T-helper 17 cell (primary cell): ENCODE data around the gene COL4A2. TPM values are rescaled to one million over a fixed set of nuclear protein-coding genes. Genes with fewer than 3 reads are reported as not detected.

Experiments used
- ATAC-seq: fragments of 150-1000 bp; cut with Tn5 transposase; 2 replicates; pipeline ENCODE4 v1.10.0; 2021; ENCODE audit warnings: mild to moderate bottlenecking, moderate library complexity
- DNase-seq, 3 donors: peaks; one replicate each; pipeline versions ENCODE4 v3.0.0 to v3.0.0-alpha.2; 2020 to 2021
- H3K9me3 ChIP-seq: one replicate; pipeline ENCODE4 v1.7.0; 2013; ENCODE audit warnings: low read length, mild to moderate bottlenecking; ENCODE audit not compliant: control insufficient read depth, poor library complexity, severe bottlenecking
- H3K27ac Mint-ChIP-seq: one replicate; pipeline ENCODE4 v1.8.0; 2022; ENCODE audit warnings: mild to moderate bottlenecking, moderate library complexity, mixed read lengths
- H3K27me3 Mint-ChIP-seq: one replicate; pipeline ENCODE4 v1.8.0; 2022; ENCODE audit warnings: mixed read lengths
- H3K36me3 Mint-ChIP-seq: one replicate; pipeline ENCODE4 v1.8.0; 2022; ENCODE audit warnings: low read depth, mixed read lengths
- H3K4me1 Mint-ChIP-seq: one replicate; pipeline ENCODE4 v1.8.0; 2022; ENCODE audit warnings: mild to moderate bottlenecking, mixed read lengths
- H3K4me3 Mint-ChIP-seq: one replicate; pipeline ENCODE4 v1.8.0; 2022; ENCODE audit warnings: mild to moderate bottlenecking, moderate library complexity, mixed read lengths
- total RNA-seq, 4 donors: library from RNA in 2 of 4; stranded (reverse) in 2 of 4; gene quantifications; one replicate each; pipeline ENCODE4 v1.2.3 and lab custom pipeline; 2022 to 2026

Gene COL4A2
- total RNA-seq, 2 donors from 2014 or later: 0.07 to 1.9 TPM

DNA sequence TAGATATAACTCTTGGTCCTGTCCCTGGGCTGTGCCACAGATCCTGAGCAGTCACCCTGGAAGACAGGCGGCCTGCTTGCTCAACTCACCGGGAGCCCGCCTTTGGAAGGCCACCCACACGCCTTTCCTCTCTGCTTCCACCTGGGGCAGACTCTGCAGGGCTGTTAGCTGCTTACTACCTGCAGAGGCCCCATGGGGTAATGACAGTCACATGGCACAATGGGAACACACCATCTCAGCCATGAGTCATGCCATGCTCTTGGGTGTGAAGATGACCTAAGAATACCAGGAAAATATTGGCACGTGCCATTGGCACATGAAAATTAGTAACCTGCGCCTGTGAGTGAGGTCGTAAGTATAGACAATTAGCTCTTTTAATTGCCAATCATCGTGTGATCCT, 108.6 kb downstream of the COL4A2 start:
- no peak overlapping the region for H3K4me3 Mint-ChIP-seq

DNA sequence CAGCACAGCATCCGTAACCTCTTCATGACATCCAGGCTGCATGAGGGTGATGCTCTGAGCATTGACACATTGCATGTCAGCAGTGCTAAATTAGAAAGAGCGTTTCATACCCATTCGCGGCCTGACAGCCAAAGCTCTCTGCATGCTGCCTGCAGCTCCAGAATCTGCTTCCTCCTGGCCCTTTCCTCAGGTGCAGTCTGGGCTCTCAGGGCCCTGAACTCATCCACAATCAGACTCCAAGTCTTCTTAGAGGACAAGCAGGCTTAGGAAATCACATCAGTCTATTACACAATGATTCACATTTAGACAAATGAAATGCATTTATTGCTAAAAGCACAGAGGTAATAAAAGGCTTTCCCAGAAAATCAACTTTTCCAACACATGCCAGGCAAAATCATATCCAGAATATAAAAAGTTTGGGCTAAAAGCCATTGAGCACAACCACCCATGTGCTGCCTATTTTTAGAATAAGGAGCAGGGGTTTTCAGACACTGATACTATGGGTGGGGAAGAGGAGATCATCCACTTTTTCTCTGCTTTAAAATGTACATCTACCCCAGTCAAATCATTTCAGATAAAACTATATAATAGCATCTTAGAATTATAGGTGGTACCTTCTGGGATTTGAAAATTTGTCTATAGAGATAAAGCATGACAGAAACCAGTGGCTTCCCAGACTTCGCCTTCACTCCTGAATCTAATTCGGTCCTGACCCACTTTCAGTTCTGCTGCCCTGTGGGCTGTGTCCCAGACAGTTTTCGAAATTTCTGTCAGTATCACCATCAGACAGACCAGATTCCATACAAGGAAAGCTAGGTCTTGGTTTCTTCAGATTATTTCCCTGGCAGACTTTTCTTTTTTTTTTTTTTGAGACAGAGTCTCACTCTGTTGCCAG, 109.3 kb downstream of the COL4A2 start:
- Mint-ChIP-seq H3K36me3 (peaks cover 5% of the 10 kb centered on the region), H3K27me3 (peaks cover 92% of the 10 kb centered on the region), H3K27ac (no peak overlapping the region), H3K4me1 (peaks cover 12% of the 10 kb centered on the region), H3K4me3 (no peak overlapping the region)
- DNase-seq (no peak), ATAC-seq (no peak)
- H3K9me3 ChIP-seq: no peaks in the 10 kb centered on the region

More for the DNA sequence above, 108.6 kb downstream of the COL4A2 start:
- H3K36me3 Mint-ChIP-seq: peaks cover 5% of the 10 kb centered on the region
- ATAC-seq (no peak), DNase-seq (no peak)
- H3K4me1 Mint-ChIP-seq: peaks cover 9% of the 10 kb centered on the region
- H3K9me3 ChIP-seq: no peaks in the 10 kb centered on the region
- no peak overlapping the region for H3K27ac Mint-ChIP-seq
- H3K27me3 Mint-ChIP-seq: peaks cover 92% of the 10 kb centered on the region

DNA sequence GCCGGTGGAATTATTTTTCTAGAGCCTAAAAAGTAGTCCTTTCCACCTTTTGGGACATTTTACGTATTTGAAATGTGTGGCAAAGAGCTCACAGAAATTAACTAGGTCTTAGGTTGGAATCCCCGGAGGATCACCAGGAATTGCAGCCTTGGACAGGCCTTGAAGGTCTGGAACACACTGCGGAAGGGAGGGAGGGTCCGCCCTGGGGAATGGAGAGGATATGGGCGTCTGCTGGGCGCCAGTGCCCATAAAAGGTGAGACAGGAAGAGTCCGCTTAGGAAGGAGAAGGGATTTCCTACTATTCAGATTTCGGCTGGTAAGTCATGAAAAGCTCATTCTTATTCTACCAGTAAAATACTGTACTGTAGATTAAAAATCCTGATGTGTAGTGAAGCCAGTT, 111.9 kb downstream of the COL4A2 start:
- no peak for ATAC-seq

DNA sequence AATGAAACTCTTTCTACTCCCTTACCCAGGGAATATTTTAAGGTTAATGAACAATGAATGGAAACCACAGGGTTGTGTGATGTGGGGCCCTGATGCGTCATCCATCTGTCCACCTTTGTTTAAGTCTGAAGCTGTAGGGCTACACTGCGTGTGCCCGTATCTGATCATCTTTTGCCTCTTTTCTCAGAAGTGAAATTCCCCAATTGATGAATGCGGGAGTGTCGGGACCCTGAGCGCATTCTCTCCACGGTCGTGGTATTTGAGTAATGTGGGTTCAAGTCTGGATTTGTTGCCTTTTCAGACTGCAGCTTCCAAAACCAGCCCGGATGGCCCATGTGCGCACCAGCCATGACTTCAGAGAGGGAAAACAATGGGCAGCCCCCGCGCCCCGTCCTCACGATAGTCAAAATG, 112.3 kb downstream of the COL4A2 start:
- H3K4me3 Mint-ChIP-seq: no peak overlapping the region
- peaks cover 13% of the 10 kb centered on the region for H3K4me1 Mint-ChIP-seq
- no peak for ATAC-seq
- peaks cover 5% of the 10 kb centered on the region for H3K36me3 Mint-ChIP-seq
- H3K27me3 Mint-ChIP-seq: peaks cover 88% of the 10 kb centered on the region
- no peaks in the 10 kb centered on the region for H3K9me3 ChIP-seq
- no peak overlapping the region for H3K27ac Mint-ChIP-seq
- DNase-seq: no peak

More for the DNA sequence above, 111.9 kb downstream of the COL4A2 start:
- no peaks in the 10 kb centered on the region for H3K9me3 ChIP-seq
- Mint-ChIP-seq H3K36me3 (peaks cover 5% of the 10 kb centered on the region), H3K27ac (no peak overlapping the region), H3K4me1 (peaks cover 13% of the 10 kb centered on the region), H3K4me3 (no peak overlapping the region), H3K27me3 (peaks cover 89% of the 10 kb centered on the region)
- no peak for DNase-seq

DNA sequence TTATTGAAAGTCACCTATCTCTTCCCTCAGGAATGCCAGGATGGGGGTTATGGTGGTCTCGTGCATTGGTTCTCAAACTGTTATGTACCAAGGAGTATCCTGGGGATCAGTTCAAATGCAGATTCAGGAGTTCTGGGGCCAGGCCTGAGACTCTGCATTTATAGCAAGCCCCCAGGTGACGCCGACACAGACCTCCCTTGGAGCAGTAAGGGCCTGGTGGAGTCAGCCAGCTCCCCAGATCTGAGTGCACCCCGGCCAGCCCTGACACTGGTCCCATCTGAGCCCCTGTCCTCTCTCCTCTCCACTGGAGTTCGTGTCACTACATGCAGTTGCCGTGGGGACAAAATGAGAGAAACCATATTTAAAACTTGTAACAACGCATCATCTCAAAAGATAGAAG, 112.9 kb downstream of the COL4A2 start:
- no peak overlapping the region for H3K27ac Mint-ChIP-seq
- peaks cover 88% of the 10 kb centered on the region for H3K27me3 Mint-ChIP-seq
- H3K4me3 Mint-ChIP-seq: no peak overlapping the region
- H3K9me3 ChIP-seq: no peaks in the 10 kb centered on the region
- no peak for DNase-seq
- no peak for ATAC-seq
- peaks cover 13% of the 10 kb centered on the region for H3K4me1 Mint-ChIP-seq
- peaks cover 5% of the 10 kb centered on the region for H3K36me3 Mint-ChIP-seq

DNA sequence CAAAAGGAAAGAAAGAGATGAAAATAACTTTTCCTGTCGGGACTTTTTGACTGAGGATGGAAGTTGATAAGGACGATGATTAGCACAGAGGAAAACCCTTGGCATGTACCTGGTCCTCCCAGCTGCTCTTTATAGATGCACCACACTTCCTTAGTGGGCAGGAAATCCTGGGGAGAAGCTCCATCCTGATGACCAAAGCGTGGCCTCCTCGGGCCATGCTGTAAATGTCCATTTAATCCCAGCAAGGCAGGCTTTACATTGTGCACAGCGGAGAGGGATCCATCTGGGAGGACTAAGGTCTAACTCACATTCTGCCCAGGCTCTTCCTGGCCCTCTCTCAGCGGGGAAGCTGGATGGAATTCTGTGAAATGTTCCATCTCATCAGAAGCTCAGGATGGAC, 113.5 kb downstream of the COL4A2 start:
- Mint-ChIP-seq H3K4me1 (peaks cover 13% of the 10 kb centered on the region), H3K27me3 (peaks cover 93% of the 10 kb centered on the region), H3K27ac (no peak overlapping the region), H3K36me3 (peaks cover 5% of the 10 kb centered on the region), H3K4me3 (no peak overlapping the region)
- no peak for DNase-seq
- H3K9me3 ChIP-seq: no peaks in the 10 kb centered on the region
- ATAC-seq: no peak

DNA sequence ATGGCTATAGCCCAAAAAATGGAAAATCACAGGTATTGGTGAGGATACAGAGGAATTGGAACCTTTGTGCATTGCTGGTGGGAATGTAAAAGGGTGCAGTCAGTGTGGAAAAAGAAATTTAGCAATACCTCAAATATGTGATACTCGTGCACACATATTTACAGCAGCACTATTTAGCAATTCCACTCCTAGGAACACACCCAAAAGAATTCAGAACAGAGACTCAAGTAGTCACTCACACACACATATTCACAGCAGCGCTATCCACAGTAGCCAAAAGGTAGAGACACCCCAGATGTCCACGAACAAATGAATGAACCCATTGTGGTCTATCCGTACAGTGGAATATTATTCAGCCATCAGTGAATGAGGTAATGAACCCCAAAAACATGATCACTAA, 114.0 kb downstream of the COL4A2 start:
- H3K4me3 Mint-ChIP-seq: no peak overlapping the region
- H3K4me1 Mint-ChIP-seq: peaks cover 13% of the 10 kb centered on the region
- no peaks in the 10 kb centered on the region for H3K9me3 ChIP-seq
- DNase-seq: no peak
- no peak for ATAC-seq
- H3K36me3 Mint-ChIP-seq: peaks cover 5% of the 10 kb centered on the region
- H3K27ac Mint-ChIP-seq: no peak overlapping the region
- H3K27me3 Mint-ChIP-seq: peaks cover 93% of the 10 kb centered on the region

DNA sequence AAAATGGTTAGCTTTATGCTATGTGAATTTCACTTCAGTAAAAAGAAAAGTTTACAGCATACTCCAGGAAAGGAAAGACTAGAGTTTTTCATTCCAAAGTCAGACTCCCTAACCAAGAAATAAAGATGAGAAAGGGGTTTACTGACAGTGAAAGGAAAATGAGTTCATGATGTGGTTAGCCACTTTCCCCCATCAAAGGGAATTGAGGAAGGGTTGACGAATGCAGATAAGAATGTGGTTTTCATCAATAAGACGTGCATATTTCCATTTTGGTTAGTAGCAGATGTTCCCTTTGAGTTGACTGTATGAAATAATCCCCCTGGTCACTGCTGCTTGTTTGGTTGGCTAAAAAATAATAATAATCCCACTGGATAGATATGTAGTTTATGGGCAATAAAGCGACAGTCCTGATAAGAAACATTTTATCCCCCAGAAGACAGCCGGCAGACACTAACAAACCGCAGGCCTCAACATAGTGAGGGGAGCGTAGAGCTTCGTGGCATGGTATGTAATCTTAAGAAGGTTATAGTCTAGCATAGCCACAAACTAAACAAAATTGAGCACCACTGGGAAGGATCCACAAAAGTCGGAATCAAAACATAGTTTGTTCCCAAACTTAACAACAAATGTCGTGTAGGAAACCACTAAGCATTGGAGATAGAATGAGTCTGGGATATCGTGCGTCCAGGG, 114.8 kb downstream of the COL4A2 start:
- Mint-ChIP-seq H3K36me3 (peaks cover 5% of the 10 kb centered on the region), H3K4me3 (no peak overlapping the region), H3K4me1 (peaks cover 13% of the 10 kb centered on the region), H3K27me3 (peaks cover 92% of the 10 kb centered on the region), H3K27ac (no peak overlapping the region)
- H3K9me3 ChIP-seq: no peaks in the 10 kb centered on the region
- ATAC-seq (peak; percentile 54), DNase-seq (no peak)

DNA sequence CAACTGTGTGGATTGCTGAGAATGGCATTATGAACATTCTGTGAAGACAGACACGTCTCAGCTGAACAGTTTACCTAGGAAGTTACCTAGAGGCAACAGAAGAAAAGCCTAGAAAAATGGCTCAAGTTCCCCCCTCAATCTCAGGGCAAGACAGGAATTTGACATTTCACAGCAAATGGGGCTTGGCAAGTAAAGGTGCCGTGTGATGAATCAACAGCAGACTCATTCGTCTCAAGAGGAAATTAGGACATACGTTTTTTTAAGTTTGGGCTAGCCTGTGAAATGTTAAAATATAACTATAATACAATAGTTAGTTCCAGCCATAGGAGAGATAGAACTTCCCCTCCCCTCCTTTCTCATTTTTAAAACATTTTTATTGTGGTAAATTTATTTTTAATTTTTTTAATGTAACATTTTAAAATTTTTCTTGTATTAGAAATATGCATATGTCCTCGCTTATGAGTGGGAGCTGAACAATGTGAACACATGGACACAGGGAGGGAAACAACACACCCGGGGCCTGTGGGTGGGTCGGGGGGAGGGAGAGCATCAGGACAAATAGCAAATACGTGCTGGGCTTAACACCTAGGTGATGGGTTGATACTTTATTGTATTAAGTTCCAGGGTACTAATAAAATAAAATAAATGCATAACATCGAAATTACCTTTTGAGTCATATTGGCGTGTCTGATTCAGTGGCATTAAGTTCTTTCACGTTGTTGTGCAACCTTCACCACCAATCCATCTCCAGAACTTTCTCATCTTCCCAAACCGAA, 116.0 kb downstream of the COL4A2 start:
- H3K4me3 Mint-ChIP-seq: no peak overlapping the region
- H3K27me3 Mint-ChIP-seq: peaks cover 85% of the 10 kb centered on the region
- H3K9me3 ChIP-seq: no peaks in the 10 kb centered on the region
- no peaks in the 10 kb centered on the region for H3K36me3 Mint-ChIP-seq
- H3K27ac Mint-ChIP-seq: no peak overlapping the region
- peaks cover 10% of the 10 kb centered on the region for H3K4me1 Mint-ChIP-seq
- ATAC-seq: no peak
- DNase-seq: no peak

DNA sequence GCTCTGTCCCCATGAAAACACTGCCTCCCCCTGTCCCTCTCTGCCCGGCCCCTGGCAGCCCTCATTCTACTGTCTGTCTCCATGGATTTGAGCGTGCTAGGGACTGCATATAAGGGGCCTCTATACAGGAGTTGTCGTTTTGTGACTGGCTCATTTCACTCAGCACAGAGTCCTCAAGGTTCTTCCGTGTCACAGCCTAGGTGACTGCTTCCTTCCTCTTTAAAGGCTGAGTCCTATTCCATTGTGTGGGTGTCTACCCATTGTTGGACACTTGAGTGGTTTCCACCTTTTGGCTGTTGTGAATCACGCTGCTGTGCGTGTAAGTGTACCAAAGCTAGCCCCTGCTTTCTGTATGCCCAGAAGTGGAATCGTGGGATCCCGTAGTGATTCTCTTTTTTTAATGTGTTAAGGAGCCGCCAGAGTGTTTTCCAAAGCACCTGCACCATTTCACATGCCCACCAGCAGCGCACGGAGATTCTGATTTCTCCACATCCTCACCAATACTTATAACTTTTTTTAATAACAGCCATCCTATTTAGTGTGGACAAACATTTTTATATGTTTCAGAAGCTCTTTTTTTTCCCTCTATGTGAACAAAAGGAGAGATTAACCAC, 116.7 kb downstream of the COL4A2 start:
- DNase-seq: no peak
- Mint-ChIP-seq H3K4me3 (no peak overlapping the region), H3K36me3 (no peaks in the 10 kb centered on the region), H3K4me1 (peaks cover 10% of the 10 kb centered on the region), H3K27ac (no peak overlapping the region), H3K27me3 (peaks cover 85% of the 10 kb centered on the region)
- no peak for ATAC-seq
- H3K9me3 ChIP-seq: no peaks in the 10 kb centered on the region

DNA sequence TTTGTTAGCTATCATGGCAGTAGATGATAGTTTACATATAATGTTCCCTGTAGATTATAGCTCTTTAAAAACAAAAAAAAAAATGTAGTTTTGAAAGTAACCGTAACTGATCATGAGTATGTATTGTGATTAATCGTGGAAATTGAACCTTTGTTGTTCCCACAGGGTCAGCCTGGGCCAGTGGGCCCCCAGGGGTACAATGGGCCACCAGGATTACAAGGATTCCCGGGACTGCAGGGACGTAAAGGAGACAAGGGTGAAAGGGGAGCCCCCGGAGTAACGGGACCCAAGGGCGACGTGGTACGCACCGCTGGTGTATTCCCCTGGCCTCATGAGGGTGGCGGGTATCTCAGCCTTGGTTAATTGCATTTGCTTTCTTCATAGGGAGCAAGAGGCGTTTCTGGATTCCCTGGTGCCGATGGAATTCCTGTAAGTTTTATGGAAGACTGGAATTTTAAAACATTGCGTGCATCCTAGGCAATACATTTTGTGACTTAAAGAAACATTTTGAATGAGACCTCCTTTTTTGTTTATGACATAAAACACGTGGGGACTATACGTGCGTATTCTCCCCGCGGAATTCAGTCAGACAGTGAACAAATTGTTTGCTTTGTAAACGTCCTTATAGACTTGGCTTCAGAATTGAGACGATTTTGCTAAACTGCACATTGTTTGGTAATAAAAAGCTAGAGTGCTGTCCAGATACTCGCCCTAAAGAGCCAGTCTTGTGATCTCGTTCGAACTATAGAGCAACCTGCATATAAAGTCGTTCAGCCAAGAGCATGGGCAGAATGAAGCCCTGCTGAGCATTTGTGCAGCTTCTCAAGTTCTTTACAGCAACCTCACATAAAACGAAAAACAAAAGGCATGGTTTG, 117.7 kb downstream of the COL4A2 start:
- H3K9me3 ChIP-seq: no peaks in the 10 kb centered on the region
- H3K27me3 Mint-ChIP-seq: peaks cover 83% of the 10 kb centered on the region
- peaks cover 10% of the 10 kb centered on the region for H3K4me1 Mint-ChIP-seq
- no peak overlapping the region for H3K27ac Mint-ChIP-seq
- H3K36me3 Mint-ChIP-seq: no peaks in the 10 kb centered on the region
- no peak overlapping the region for H3K4me3 Mint-ChIP-seq
- DNase-seq: no peak
- no peak for ATAC-seq

DNA sequence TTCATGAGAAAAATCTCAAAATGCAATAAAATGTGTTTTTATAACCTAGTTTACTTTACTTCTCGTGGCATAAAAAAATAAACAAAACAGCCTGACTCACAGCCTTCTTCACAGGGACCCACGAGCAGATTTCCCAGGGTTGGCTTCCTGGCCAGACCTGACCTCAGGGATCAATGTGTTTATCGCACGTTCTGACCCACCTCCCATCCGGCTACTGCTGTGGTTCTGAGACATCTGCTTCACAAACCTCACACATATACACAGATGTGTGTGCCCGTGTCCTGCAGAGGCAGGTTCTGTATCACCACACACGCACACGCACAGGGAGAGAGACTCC, 118.3 kb downstream of the COL4A2 start:
- peaks cover 10% of the 10 kb centered on the region for H3K4me1 Mint-ChIP-seq
- H3K27me3 Mint-ChIP-seq: peaks cover 80% of the 10 kb centered on the region
- no peaks in the 10 kb centered on the region for H3K9me3 ChIP-seq
- no peak overlapping the region for H3K4me3 Mint-ChIP-seq
- no peak overlapping the region for H3K27ac Mint-ChIP-seq
- no peaks in the 10 kb centered on the region for H3K36me3 Mint-ChIP-seq
- ATAC-seq (no peak), DNase-seq (no peak)
